Measurements from ENCODE around the gene MED12L. TPM values are rescaled to one million over a fixed set of nuclear protein-coding genes. Genes with fewer than 3 reads are reported as not detected.

Gene MED12L
- polyA plus RNA-seq, 1 experiment, result 0.06 TPM

- Histone ChIP-seq H3K36me3 (ENCODE audit: control insufficient read depth, insufficient read depth, low read length) (no peaks in the 10 kb centered on the region), H3K27me3 (ENCODE audit: control insufficient read depth, insufficient read depth, low read length) (peaks cover 3% of the 10 kb centered on the region), H3K4me3 (ENCODE audit: low read depth, low read length) (no peak overlapping the region)
- DNase-seq (ENCODE audit: low read depth), result no peak
- TF ChIP-seq CTCF (IDR thresholded peaks at IDR 0.05; ENCODE audit: insufficient read depth, low read depth, low read length), result no peak
- POLR2A ChIA-PET, result no interaction called here
- CTCF ChIA-PET, result no interaction called here
Observed at GRCh38 chr3:151112731-151113130, 27.3 kb downstream of the MED12L start.

- no peak overlapping the region for H3K4me3 ChIP-seq (ENCODE audit: low read depth, low read length)
- peaks cover 3% of the 10 kb centered on the region for H3K27me3 ChIP-seq (ENCODE audit: control insufficient read depth, insufficient read depth, low read length)
- ChIA-PET POLR2A (no interaction called here), CTCF (interaction anchor here (1.1 to 1.5 kb wide), 2 partner anchors 28 to 33 kb away, joined by 3 to 5 read pairs; partner anchors contain the start of gene MED12L)
- H3K36me3 ChIP-seq (ENCODE audit: control insufficient read depth, insufficient read depth, low read length), result no peaks in the 10 kb centered on the region
- DNase-seq (ENCODE audit: low read depth), result no peak
- TF ChIP-seq CTCF (IDR thresholded peaks at IDR 0.05; ENCODE audit: insufficient read depth, low read depth, low read length), result no peak
Observed at GRCh38 chr3:151113343-151113742, 27.9 kb downstream of the MED12L start.

GRCh38 chr3:151117047-151117446, 31.6 kb downstream of the MED12L start:
- Histone ChIP-seq H3K4me3 (ENCODE audit: low read depth, low read length) (no peak overlapping the region), H3K27me3 (ENCODE audit: control insufficient read depth, insufficient read depth, low read length) (no peaks in the 10 kb centered on the region), H3K36me3 (ENCODE audit: control insufficient read depth, insufficient read depth, low read length) (no peaks in the 10 kb centered on the region)
- CTCF ChIA-PET, result no interaction called here
- POLR2A ChIA-PET, result no interaction called here
- no peak for DNase-seq (ENCODE audit: low read depth)
- TF ChIP-seq CTCF (IDR thresholded peaks at IDR 0.05; ENCODE audit: insufficient read depth, low read depth, low read length), result no peak

DNA sequence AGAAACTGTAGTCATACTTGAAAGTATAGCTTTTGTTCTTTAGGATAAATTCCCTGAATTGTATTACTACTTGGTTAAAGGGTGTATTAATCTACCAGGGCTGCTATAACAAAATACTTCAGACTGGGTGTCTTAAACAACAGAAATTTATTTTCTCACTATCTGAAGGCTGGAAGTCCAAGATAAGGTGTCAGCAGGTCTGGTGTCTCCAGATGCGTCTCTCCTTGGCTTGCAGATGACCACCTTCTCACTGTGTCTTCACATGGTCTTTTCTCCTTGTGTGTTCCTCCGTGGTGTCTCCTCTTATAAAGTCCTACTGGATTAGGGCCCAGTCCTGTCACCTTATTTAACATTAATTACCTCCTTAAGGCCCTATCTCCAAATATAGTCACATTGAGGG, 33.7 kb downstream of the MED12L start:
- no peaks in the 10 kb centered on the region for H3K27me3 ChIP-seq (ENCODE audit: control insufficient read depth, insufficient read depth, low read length)
- CTCF ChIA-PET, result no interaction called here

GRCh38 chr3:151120409-151120808, 34.9 kb downstream of the MED12L start:
- Histone ChIP-seq H3K4me3 (ENCODE audit: low read depth, low read length) (no peak overlapping the region), H3K36me3 (ENCODE audit: control insufficient read depth, insufficient read depth, low read length) (no peaks in the 10 kb centered on the region), H3K27me3 (ENCODE audit: control insufficient read depth, insufficient read depth, low read length) (no peaks in the 10 kb centered on the region)
- TF ChIP-seq CTCF (IDR thresholded peaks at IDR 0.05; ENCODE audit: insufficient read depth, low read depth, low read length), result no peak
- POLR2A ChIA-PET, result no interaction called here
- no peak for DNase-seq (ENCODE audit: low read depth)
- CTCF ChIA-PET, result no interaction called here

More for the DNA sequence above, 33.7 kb downstream of the MED12L start:
- DNase-seq (ENCODE audit: low read depth), result no peak
- Histone ChIP-seq H3K4me3 (ENCODE audit: low read depth, low read length) (no peak overlapping the region), H3K36me3 (ENCODE audit: control insufficient read depth, insufficient read depth, low read length) (no peaks in the 10 kb centered on the region)
- no peak for TF ChIP-seq CTCF (IDR thresholded peaks at IDR 0.05; ENCODE audit: insufficient read depth, low read depth, low read length)
- POLR2A ChIA-PET, result no interaction called here
